Renal cortical epithelial cell (primary cell): ENCODE measurements around the gene PCDH17. TPM values are rescaled to one million over a fixed set of nuclear protein-coding genes. Genes with fewer than 3 reads are reported as not detected.
A peak's percentile ranks its signal among the peaks of the same experiment; 100 is the strongest.

Experiments
- DNase-seq: peaks from one replicate; pipeline ENCODE4 v3.0.0-alpha.2; 2011; ENCODE audit warnings: low read depth
- total RNA-seq: library from RNA; depleted of rRNA; stranded (reverse); fragments of >200 nt; gene quantifications from 2 replicates; pipeline ENCODE4 v1.2.3, GENCODE V29; 2014

Gene PCDH17
- total RNA-seq, 1 donor from 2014 or later = under 0.01 TPM

- DNase-seq = no peak
Observed at GRCh38 chr13:57636816-57637215, 5.3 kb downstream of the PCDH17 start.

GRCh38 chr13:57637515-57637914 is 6.0 kb downstream of the PCDH17 start:
- DNase-seq = no peak

GRCh38 chr13:57638186-57638890 is 6.8 kb downstream of the PCDH17 start:
- no peak for DNase-seq

- peak; percentile 27 for DNase-seq
Observed at GRCh38 chr13:57640607-57641006, 9.1 kb downstream of the PCDH17 start.

- DNase-seq = no peak
Observed at GRCh38 chr13:57641051-57641450, 9.5 kb downstream of the PCDH17 start.

- DNase-seq = no peak
Observed at GRCh38 chr13:57644106-57644505, 12.6 kb downstream of the PCDH17 start.

- DNase-seq = peak; percentile 26
Observed at GRCh38 chr13:57653229-57653989, 21.9 kb downstream of the PCDH17 start.

- DNase-seq = no peak
Observed at GRCh38 chr13:57665481-57665880, 33.9 kb downstream of the PCDH17 start.

- DNase-seq = no peak
Observed at GRCh38 chr13:57666131-57666953, 34.8 kb downstream of the PCDH17 start.

- no peak for DNase-seq
Observed at GRCh38 chr13:57672168-57672567, 40.6 kb downstream of the PCDH17 start.

- DNase-seq = peak; percentile 88
Observed at GRCh38 chr13:57673197-57673596, 41.7 kb downstream of the PCDH17 start.

GRCh38 chr13:57675526-57675925 is 44.0 kb downstream of the PCDH17 start:
- DNase-seq = no peak

GRCh38 chr13:57680609-57681008 is 49.1 kb downstream of the PCDH17 start:
- no peak for DNase-seq

GRCh38 chr13:57682128-57682716 is 50.7 kb downstream of the PCDH17 start:
- DNase-seq = no peak

- DNase-seq = no peak
Observed at GRCh38 chr13:57698851-57699250, 67.3 kb downstream of the PCDH17 start.

GRCh38 chr13:57704031-57704430 is 72.5 kb downstream of the PCDH17 start:
- DNase-seq = no peak

- DNase-seq = peak; percentile 30
Observed at GRCh38 chr13:57716295-57716694, 84.8 kb downstream of the PCDH17 start.

GRCh38 chr13:57724486-57725272 is 93.1 kb downstream of the PCDH17 start:
- no peak for DNase-seq

GRCh38 chr13:57725480-57725879 is 93.9 kb downstream of the PCDH17 start:
- DNase-seq = no peak

- no peak for DNase-seq
Observed at GRCh38 chr13:57726981-57727380, 95.4 kb downstream of the PCDH17 start.

GRCh38 chr13:57734306-57734705 is 102.8 kb downstream of the PCDH17 start:
- DNase-seq = no peak
